Stimulated activated effector memory CD8-positive, alpha-beta T cell treated with anti-CD3 and anti-CD28 coated beads, Interleukin-12 subunit alpha, Interleukin-12 subunit beta, amount 100 ng/mL, for 72 hours (primary cell): ENCODE results near the gene TBCA.

ENCODE experiments used
- ATAC-seq: fragments of 150-1000 bp; cut with Tn5 transposase; 2 replicates; pipeline ENCODE4 v1.10.0; 2021
- DNase-seq, 2 donors: peaks; one replicate each; pipeline ENCODE4 v3.0.0; 2021 to 2022; ENCODE audit warnings: low spot score in 2 of 2
- H3K27ac Mint-ChIP-seq: one replicate; pipeline ENCODE4 v1.8.0; 2022; ENCODE audit warnings: mild to moderate bottlenecking, mixed read lengths
- H3K36me3 Mint-ChIP-seq: one replicate; pipeline ENCODE4 v1.8.0; 2022; ENCODE audit warnings: mild to moderate bottlenecking, mixed read lengths
- H3K4me1 Mint-ChIP-seq: one replicate; pipeline ENCODE4 v1.8.0; 2022; ENCODE audit warnings: mixed read lengths
- H3K4me3 Mint-ChIP-seq: one replicate; pipeline ENCODE4 v1.8.0; 2022; ENCODE audit warnings: mild to moderate bottlenecking, mixed read lengths
- H3K9me3 Mint-ChIP-seq: one replicate; pipeline ENCODE4 v1.8.0; 2022; ENCODE audit warnings: mixed read lengths

Gene TBCA

GRCh38 chr5:77644371-77645157, 131.6 kb downstream of the TBCA start:
- Mint-ChIP-seq H3K36me3 (peaks cover 15% of the 10 kb centered on the region), H3K27ac (no peak overlapping the region), H3K4me3 (peak overlapping the region; percentile 59), H3K9me3 (no peaks in the 10 kb centered on the region), H3K4me1 (peaks cover 16% of the 10 kb centered on the region)
- DNase-seq (no peak), ATAC-seq (no peak)

DNA sequence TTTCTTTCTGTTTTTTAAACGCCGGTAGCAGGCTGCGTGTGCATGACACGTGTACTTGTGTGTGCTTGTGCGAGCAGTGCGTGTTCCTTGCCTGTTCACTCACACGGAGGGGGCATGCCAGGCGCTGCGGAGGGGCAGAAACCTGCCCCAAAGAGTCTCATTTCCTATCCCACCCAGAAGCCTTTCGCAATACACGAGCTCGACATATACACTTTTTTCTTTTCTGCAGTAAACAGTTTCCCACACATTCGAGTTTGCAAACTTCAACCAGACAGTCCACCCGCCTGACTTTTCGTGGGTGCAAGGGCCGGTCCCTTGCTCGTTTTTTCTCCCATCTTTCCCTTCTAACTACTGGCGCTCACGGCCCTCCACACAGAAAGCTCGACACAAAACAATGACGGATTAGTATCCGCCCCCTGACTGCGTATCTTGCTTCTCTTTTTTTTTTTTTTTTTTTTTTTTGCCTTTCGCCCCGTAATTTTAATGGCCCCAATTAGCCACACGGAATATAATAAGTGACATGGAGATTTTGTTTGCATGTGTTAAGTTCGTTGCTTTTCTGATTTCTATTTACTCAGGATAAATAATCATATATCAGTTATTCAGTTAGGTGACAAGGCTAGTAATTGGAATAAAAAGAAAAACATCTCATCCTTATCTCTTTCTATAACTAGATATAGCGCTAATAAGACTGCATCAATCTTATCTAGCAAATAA, 132.3 kb downstream of the TBCA start:
- peaks cover 3% of the 10 kb centered on the region for H3K9me3 Mint-ChIP-seq
- H3K36me3 Mint-ChIP-seq, result peaks cover 15% of the 10 kb centered on the region
- peaks cover 16% of the 10 kb centered on the region for H3K4me1 Mint-ChIP-seq
- H3K4me3 Mint-ChIP-seq, result peak overlapping the region; percentile 59
- DNase-seq (no peak), ATAC-seq (no peak)
- no peak overlapping the region for H3K27ac Mint-ChIP-seq

DNA sequence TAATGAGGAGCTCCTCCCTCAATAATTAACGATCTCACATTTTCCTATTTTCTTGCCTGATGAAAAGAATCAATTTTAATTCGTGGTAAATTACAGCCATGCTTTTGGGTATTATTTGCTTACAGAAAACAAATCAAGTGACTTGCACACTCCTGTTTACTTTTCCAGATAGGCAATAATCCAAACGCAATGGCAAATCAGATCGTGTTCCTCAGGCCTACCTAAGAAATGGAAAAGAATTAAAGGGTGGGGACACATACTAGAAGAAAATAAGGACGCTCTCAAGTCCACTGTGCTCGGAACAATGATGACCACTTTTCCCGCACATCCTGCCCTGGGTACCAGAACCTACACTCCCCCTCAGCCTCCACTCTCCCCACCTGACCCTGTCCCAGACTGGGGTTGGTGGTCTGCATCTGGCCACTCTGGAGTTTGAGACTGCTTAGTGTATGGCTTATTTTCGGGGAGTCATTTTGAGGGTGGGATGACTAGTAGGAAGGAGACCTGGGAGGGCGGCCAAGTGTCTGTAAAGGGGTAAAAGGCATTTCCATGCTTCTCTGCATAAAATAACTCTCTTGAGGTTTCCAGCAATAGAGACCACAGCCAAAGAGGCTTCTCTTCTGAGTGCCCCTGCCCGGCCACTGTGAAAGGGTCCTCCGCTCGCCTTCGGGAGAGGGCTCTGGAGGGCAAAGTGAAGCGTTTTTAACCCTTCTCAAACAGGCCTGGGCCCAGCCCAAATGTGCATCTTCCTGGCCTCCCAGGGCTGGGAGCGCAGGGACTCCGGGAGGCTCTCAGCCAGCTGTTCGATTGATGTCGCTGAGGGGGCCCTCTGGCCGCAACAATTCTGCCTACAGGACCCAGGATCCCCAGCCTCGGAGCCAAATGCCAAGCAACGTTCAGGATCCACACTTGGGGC, 133.1 kb downstream of the TBCA start:
- Mint-ChIP-seq H3K9me3 (peaks cover 3% of the 10 kb centered on the region), H3K36me3 (peaks cover 20% of the 10 kb centered on the region), H3K4me1 (peaks cover 16% of the 10 kb centered on the region), H3K27ac (no peak overlapping the region), H3K4me3 (no peak overlapping the region)
- DNase-seq, result no peak
- ATAC-seq, result no peak

DNA sequence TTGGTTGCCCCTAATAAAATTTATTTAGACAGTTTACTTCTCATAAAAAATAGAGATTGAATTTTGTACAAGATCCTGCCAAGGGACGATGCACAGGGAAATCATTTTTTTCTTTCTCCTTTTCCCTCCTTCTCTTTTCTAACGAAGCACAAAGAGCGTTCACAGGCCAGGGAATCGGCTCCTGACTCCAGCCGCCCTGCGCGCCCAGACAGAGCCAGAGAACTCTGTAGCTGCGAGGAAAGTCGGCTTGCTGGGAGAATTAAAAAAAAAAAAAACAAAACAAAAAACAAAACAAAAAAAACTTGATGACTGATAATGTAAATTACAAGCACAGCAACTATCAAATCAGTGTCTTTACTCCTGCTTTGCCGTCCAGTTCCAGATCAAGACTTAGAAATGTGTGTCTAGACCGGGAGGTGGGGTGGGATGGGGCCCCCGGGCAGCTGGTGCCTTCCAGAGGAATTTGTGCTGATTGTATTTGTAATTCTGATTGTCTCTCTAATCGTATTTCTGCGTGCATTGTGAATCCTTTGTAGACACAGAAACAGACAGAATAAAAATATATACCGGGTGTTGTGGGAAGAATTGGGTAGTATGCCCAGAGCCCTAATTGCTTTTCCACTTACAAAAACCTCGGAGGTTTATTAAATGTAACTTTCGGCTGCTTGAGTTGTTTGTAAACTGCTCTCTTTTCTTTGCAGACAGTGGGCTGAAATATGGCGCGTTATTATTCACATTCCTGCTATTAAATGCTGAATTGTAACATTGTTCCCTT, 134.0 kb downstream of the TBCA start:
- Mint-ChIP-seq H3K4me3 (no peak overlapping the region), H3K36me3 (peaks cover 28% of the 10 kb centered on the region), H3K4me1 (peaks cover 25% of the 10 kb centered on the region), H3K9me3 (peaks cover 7% of the 10 kb centered on the region), H3K27ac (no peak overlapping the region)
- no peak for ATAC-seq
- no peak for DNase-seq

- peaks cover 7% of the 10 kb centered on the region for H3K9me3 Mint-ChIP-seq
- H3K4me3 Mint-ChIP-seq, result no peak overlapping the region
- no peak for ATAC-seq
These were observed 134.7 kb downstream of the TBCA start for GRCh38 chr5:77641397-77641943.

More at GRCh38 chr5:77641397-77641943, 134.7 kb downstream of the TBCA start:
- Mint-ChIP-seq H3K36me3 (peaks cover 29% of the 10 kb centered on the region), H3K4me1 (peaks cover 25% of the 10 kb centered on the region), H3K27ac (no peak overlapping the region)
- DNase-seq, result no peak
